Hepatocyte (in vitro differentiated cells): Measurements from ENCODE around the gene TBC1D1. TPM values are rescaled to one million over a fixed set of nuclear protein-coding genes. Genes with fewer than 3 reads are reported as not detected.

Experiments
- DNase-seq: peaks from one replicate; pipeline ENCODE4 v3.0.0-alpha.2; 2016; ENCODE audit warnings: low spot score
- H2AFZ ChIP-seq: fragments of 200-600 bp; sonication (generic); 2 replicates; pipeline ENCODE4 v1.6.0; 2016; ENCODE audit warnings: antibody characterized with exemption, mild to moderate bottlenecking
- H3K27ac ChIP-seq: fragments of 200-600 bp; sonication (generic); 2 replicates; pipeline ENCODE4 v1.5.1; 2016; ENCODE audit warnings: mild to moderate bottlenecking
- H3K27me3 ChIP-seq: fragments of 200-600 bp; sonication (generic); 2 replicates; pipeline ENCODE4 v1.6.1; 2016
- H3K36me3 ChIP-seq: fragments of 200-600 bp; sonication (generic); replicated peaks from 2 replicates; pipeline ENCODE4 v1.5.1; 2016; ENCODE audit warnings: low read depth; ENCODE audit not compliant: insufficient read depth
- H3K4me1 ChIP-seq: fragments of 200-600 bp; sonication (generic); 2 replicates; pipeline ENCODE4 v1.5.1; 2016; ENCODE audit warnings: mild to moderate bottlenecking, moderate library complexity; ENCODE audit not compliant: insufficient read depth
- H3K4me2 ChIP-seq: fragments of 200-600 bp; sonication (generic); 2 replicates; pipeline ENCODE4 v1.6.0; 2016
- H3K4me3 ChIP-seq: fragments of 200-600 bp; sonication (generic); 2 replicates; pipeline ENCODE4 v1.5.1; 2016; ENCODE audit warnings: mild to moderate bottlenecking
- H3K79me2 ChIP-seq: fragments of 200-600 bp; sonication (generic); 2 replicates; pipeline ENCODE4 v1.6.0; 2017; ENCODE audit warnings: mild to moderate bottlenecking
- H3K9me2 ChIP-seq: fragments of 200-600 bp; sonication (generic); replicated peaks from 2 replicates; pipeline ENCODE4 v1.6.0; 2017; ENCODE audit warnings: mild to moderate bottlenecking; ENCODE audit not compliant: insufficient read depth
- H3K9me3 ChIP-seq: fragments of 200-600 bp; sonication (generic); 2 replicates; pipeline ENCODE4 v1.5.1; 2016; ENCODE audit warnings: low read depth, mild to moderate bottlenecking
- H4K20me1 ChIP-seq: fragments of 200-600 bp; sonication (generic); 2 replicates; pipeline ENCODE4 v1.6.0; 2016; ENCODE audit warnings: mild to moderate bottlenecking; ENCODE audit not compliant: insufficient read depth, poor library complexity, severe bottlenecking
- EZH2 ChIP-seq: fragments of 200-600 bp; sonication (generic); IDR thresholded peaks from 2 replicates; pipeline ENCODE4 v1.6.1; 2016; ENCODE audit warnings: antibody characterized with exemption, mild to moderate bottlenecking, borderline replicate concordance
- EZH2phosphoT487 ChIP-seq: fragments of 200-600 bp; sonication (generic); IDR thresholded peaks from one replicate; pipeline ENCODE4 v1.6.1; 2018; ENCODE audit warnings: antibody characterized with exemption, mild to moderate bottlenecking, low read depth, moderate library complexity; ENCODE audit not compliant: unreplicated experiment, severe bottlenecking
- whole genome bisulfite sequencing: methylation state at CpG from one replicate; pipeline ENCODE4 v1.1.6; 2016; ENCODE audit warnings: low lambda C conversion rate; ENCODE audit errors: missing lambda C conversion rate; 5-methylcytosine and 5-hydroxymethylcytosine counted together
- polyA plus RNA-seq: library from polyadenylated mRNA; unstranded; fragments of >200 nt; fragmentation: Nextera tagmentation; extraction: Ambion mirVana; gene quantifications from 2 replicates; pipeline ENCODE4 v1.2.1, GENCODE V29; 2016
- total RNA-seq: library from RNA; depleted of rRNA; stranded (reverse); fragments of >200 nt; gene quantifications from 2 replicates; pipeline ENCODE4 v1.2.3, GENCODE V29; 2014
- TF ChIP-seq, protein P1 (sequence below): fragments of 200-600 bp; sonication (generic); IDR thresholded peaks from 2 replicates; pipeline ENCODE4 v1.5.1; 2016; ENCODE audit warnings: antibody characterized with exemption, mild to moderate bottlenecking; ENCODE audit not compliant: poor library complexity

The TBC1D1 gene
- total and polyA plus RNA-seq, 2 experiments from 2014 or later, result 45.6 to 117 TPM

DNA sequence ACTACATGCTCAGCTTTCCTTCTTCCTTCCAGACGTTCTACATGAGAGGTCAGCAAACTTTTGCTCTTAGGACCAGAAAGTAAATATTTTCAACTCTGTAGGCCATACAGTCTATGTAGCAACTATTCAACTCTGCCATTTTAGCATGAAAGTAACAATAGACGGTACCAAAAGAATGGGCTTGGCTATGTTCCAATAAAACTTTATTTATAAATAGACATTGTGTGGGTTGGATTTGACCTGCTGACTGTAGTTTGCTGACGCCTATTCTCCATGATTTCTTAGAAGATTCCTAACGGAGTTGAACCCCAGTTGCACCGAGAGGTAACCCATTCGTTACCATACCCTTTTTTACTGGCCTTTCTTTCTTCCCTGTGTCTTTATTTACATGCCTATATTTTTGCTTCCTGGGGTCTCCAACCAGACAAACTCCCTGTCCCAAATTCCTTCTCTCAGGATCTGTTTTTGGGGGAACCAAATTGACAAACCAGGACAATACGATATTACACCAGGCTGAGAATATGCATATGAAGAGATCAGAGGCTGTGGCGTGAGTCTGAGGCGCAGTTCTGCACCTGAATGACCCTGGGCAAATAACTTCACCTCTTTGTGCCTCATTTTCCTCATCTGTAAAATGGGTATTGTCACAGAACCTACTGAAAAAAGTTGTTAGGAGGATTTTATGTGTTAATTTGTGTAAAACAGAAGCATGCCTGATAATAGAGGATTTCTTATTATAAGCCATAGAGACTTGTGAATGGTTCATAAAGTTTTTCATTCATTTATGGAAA is 58.9 kb downstream of the TBC1D1 start:
- Histone ChIP-seq H3K79me2 (no peaks in the 10 kb centered on the region), H3K9me2 (no peaks in the 10 kb centered on the region), H3K4me2 (no peak overlapping the region), H2AFZ (no peak overlapping the region), H3K27me3 (no peaks in the 10 kb centered on the region), H3K36me3 (no peaks in the 10 kb centered on the region), H3K9me3 (no peaks in the 10 kb centered on the region), H3K4me1 (no peaks in the 10 kb centered on the region), H3K27ac (no peak overlapping the region), H3K4me3 (no peak overlapping the region), H4K20me1 (no peaks in the 10 kb centered on the region)
- TF ChIP-seq EZH2phosphoT487, result no peak
- TF ChIP-seq, protein P1, sequence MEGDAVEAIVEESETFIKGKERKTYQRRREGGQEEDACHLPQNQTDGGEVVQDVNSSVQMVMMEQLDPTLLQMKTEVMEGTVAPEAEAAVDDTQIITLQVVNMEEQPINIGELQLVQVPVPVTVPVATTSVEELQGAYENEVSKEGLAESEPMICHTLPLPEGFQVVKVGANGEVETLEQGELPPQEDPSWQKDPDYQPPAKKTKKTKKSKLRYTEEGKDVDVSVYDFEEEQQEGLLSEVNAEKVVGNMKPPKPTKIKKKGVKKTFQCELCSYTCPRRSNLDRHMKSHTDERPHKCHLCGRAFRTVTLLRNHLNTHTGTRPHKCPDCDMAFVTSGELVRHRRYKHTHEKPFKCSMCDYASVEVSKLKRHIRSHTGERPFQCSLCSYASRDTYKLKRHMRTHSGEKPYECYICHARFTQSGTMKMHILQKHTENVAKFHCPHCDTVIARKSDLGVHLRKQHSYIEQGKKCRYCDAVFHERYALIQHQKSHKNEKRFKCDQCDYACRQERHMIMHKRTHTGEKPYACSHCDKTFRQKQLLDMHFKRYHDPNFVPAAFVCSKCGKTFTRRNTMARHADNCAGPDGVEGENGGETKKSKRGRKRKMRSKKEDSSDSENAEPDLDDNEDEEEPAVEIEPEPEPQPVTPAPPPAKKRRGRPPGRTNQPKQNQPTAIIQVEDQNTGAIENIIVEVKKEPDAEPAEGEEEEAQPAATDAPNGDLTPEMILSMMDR, result no peak
- TF ChIP-seq EZH2, result no peak
- DNase-seq, result no peak
- WGBS, result 92% methylated on average over 9 of the region's 9 CpGs

DNA sequence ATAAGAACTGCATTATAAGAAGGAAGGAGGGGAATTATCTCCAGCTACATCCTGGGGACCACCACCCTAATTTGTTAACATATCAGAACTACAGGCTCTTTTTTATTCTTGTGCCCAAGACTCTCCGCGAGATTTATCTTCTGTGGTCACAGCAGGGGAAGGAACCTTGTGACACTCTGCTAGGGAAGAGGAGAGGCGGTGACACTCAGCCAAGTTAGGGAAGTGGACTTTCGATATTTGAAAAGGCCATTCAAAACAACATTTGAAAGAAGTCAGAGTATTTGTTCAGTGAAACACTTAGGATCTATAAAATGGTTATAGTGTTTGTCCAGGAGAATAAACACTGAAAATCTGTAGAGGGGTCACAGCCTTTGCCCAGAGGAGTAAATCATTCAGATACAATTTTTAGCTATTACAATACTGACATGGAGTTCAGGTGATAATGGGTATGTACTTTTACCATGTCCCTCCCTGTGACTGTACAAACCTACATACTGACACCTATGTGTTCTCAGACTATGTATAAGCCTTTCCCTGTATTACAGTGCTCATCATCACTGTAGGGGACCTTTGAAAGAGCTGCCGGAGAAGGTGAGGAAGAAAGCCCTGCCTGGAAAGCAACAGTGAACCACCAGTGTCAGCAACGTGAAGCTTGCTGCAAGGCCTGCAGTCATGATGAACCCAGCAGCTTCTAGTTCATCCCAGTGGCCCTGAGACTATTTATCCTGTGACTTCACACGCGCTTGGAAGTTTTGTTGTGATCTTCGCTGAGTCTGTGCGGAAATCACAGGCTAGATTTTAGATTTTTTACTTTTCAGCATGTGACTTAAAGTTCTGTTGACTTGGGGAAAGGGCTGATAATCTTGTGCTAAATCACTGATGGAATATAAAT is 60.8 kb downstream of the TBC1D1 start:
- H3K27ac ChIP-seq, result peak overlapping the region; percentile 49
- TF ChIP-seq, protein P1, result no peak
- no peak for TF ChIP-seq EZH2
- TF ChIP-seq EZH2phosphoT487, result no peak
- H3K36me3 ChIP-seq, result no peaks in the 10 kb centered on the region
- no peak overlapping the region for H3K4me2 ChIP-seq
- no peaks in the 10 kb centered on the region for H3K9me2 ChIP-seq
- H3K27me3 ChIP-seq, result no peaks in the 10 kb centered on the region
- no peak overlapping the region for H2AFZ ChIP-seq
- H4K20me1 ChIP-seq, result no peaks in the 10 kb centered on the region
- no peak for DNase-seq
- no peaks in the 10 kb centered on the region for H3K9me3 ChIP-seq
- 73% methylated on average over 10 of the region's 10 CpGs for WGBS
- no peaks in the 10 kb centered on the region for H3K79me2 ChIP-seq
- H3K4me3 ChIP-seq, result no peak overlapping the region
- no peaks in the 10 kb centered on the region for H3K4me1 ChIP-seq

DNA sequence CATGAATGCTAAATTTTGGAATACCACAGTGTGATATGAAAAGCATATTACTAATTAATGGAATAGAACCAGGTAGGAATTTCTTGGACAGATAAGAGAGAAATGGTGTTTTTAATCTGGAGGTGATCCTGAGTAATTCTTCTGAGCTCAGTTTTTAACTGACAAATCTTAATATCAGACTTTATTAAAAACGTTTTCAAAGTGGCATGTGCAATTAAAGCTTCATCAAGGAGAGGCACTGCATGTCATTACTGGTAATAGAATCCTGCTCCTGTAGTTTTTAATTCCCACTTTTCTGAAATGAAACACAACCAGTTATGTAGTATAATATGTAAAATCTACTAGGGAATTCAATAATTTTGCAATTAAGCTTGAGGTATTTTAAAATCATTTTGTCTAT is 62.3 kb downstream of the TBC1D1 start:
- Histone ChIP-seq H4K20me1 (no peaks in the 10 kb centered on the region), H3K79me2 (no peaks in the 10 kb centered on the region), H3K4me2 (no peak overlapping the region), H3K9me2 (no peaks in the 10 kb centered on the region), H3K4me1 (no peaks in the 10 kb centered on the region), H3K4me3 (no peak overlapping the region), H3K27me3 (no peaks in the 10 kb centered on the region), H3K36me3 (no peaks in the 10 kb centered on the region), H3K9me3 (no peaks in the 10 kb centered on the region), H2AFZ (no peak overlapping the region), H3K27ac (no peak overlapping the region)
- WGBS, result 23% methylated on average over 1 of the region's 1 CpG
- DNase-seq, result no peak
- no peak for TF ChIP-seq EZH2
- TF ChIP-seq, protein P1, result no peak
- no peak for TF ChIP-seq EZH2phosphoT487
